K562 (cell line): ENCODE measurements around the gene AZGP1. TPM values are rescaled to one million over a fixed set of nuclear protein-coding genes. Genes with fewer than 3 reads are reported as not detected.

Experiments
- ATAC-seq: fragments of 200-7000 bp; cut with Tn5 transposase; 3 replicates; pipeline ENCODE4 v1.9.1; 2020; ENCODE audit warnings: moderate library complexity
- BruUV-seq: library from RNA; stranded (reverse); fragments of 400-500 nt; replicated peaks from 2 replicates; lab custom pipeline; 2021; lab: Mats Ljungman, UMichigan
- CTCF ChIA-PET: fragments of 300-600 bp; formaldehyde crosslinking; extraction: SDS; loops from one replicate; lab custom pipeline; 2021; ENCODE audit warnings: low intra/inter-chr PET ratio; lab: Yijun Ruan, JAX
- POLR2A ChIA-PET: fragments of 300-600, 350-650 bp; sonication (Branson Sonifier 250); formaldehyde crosslinking; extraction: SDS; loops from one replicate; lab custom pipeline; 2021; ENCODE audit warnings: antibody characterized with exemption, inconsistent platforms; lab: Yijun Ruan, JAX
- DNase-seq, 4 experiments: peaks; one replicate each; pipeline versions ENCODE4 v3.0.0 to v3.0.0-alpha.2; 2011 to 2018; ENCODE audit warnings: low spot score in 3 of 4, mixed read lengths in 3 of 4; ENCODE audit errors: extremely low read depth in 1 of 4
- FAIRE-seq: peaks from 2 replicates; lab custom pipeline; 2011; peaks lifted over from hg19 to GRCh38; lab: Jason Lieb, UNC
- H2AFZ ChIP-seq: 2 replicates; pipeline ENCODE4 v1.6.0; 2011; ENCODE audit warnings: low read depth, low read length, control low read depth, inconsistent platforms
- H3K27ac ChIP-seq: fragments of 200-600 bp; 3 replicates; pipeline ENCODE4 v1.8.0; 2011; ENCODE audit warnings: low read depth, mild to moderate bottlenecking, control low read depth, inconsistent platforms, low read length, moderate library complexity, mixed read lengths; ENCODE audit errors: extremely low read depth
- H3K27me3 ChIP-seq, 2 experiments: fragments of 300-600 bp in 1 of 2; 2 replicates in 1 of 2; 3 replicates in 1 of 2; pipeline versions ENCODE4 v1.6.0 to v1.8.0; 2011; ENCODE audit warnings: inconsistent platforms in 2 of 2, low read length in 2 of 2, mild to moderate bottlenecking in 1 of 2, mixed read lengths in 1 of 2, moderate library complexity in 1 of 2; ENCODE audit not compliant: control insufficient read depth in 2 of 2, insufficient read depth in 2 of 2
- H3K36me3 ChIP-seq: fragments of 300-600 bp; 3 replicates; pipeline ENCODE4 v1.8.0; 2011; ENCODE audit warnings: mild to moderate bottlenecking, low read length, inconsistent platforms; ENCODE audit not compliant: control insufficient read depth, insufficient read depth
- H3K4me1 ChIP-seq, 2 experiments: fragments of 200-600 bp in 1 of 2; replicated peaks in 1 of 2; 2 replicates in 1 of 2; 3 replicates in 1 of 2; pipeline versions ENCODE4 v1.5.1 to v1.8.0; 2011; ENCODE audit warnings: inconsistent platforms in 2 of 2, low read length in 2 of 2, mild to moderate bottlenecking in 1 of 2, mixed read lengths in 1 of 2, moderate library complexity in 1 of 2; ENCODE audit not compliant: control insufficient read depth in 2 of 2, insufficient read depth in 2 of 2
- H3K4me2 ChIP-seq: 2 replicates; pipeline ENCODE4 v1.6.1; 2011; ENCODE audit warnings: low read length, control low read depth, inconsistent platforms, mixed read lengths; ENCODE audit not compliant: insufficient read depth
- H3K4me3 ChIP-seq: fragments of 200-600 bp; sonication (generic), shearing (Covaris generic); 2 replicates; pipeline ENCODE4 v1.5.1; 2016; ENCODE audit warnings: control low read depth, inconsistent platforms
- H3K79me2 ChIP-seq: fragments of 200-600 bp; 3 replicates; pipeline ENCODE4 v1.8.0; 2011; ENCODE audit warnings: low read length, inconsistent platforms; ENCODE audit not compliant: control insufficient read depth, insufficient read depth
- H3K9ac ChIP-seq, 2 experiments: 2 replicates each; pipeline versions ENCODE4 v1.6.0 to v1.6.1; 2011; ENCODE audit warnings: low read depth in 2 of 2, low read length in 2 of 2, control low read depth in 1 of 2, inconsistent platforms in 1 of 2, mild to moderate bottlenecking in 1 of 2, mixed read lengths in 1 of 2; ENCODE audit not compliant: insufficient read depth in 1 of 2
- H3K9me1 ChIP-seq: one replicate; pipeline ENCODE4 v1.6.0; 2011; ENCODE audit warnings: inconsistent platforms, mild to moderate bottlenecking, low read length, moderate library complexity; ENCODE audit not compliant: control insufficient read depth, insufficient read depth
- H3K9me3 ChIP-seq: replicated peaks from 2 replicates; pipeline ENCODE4 v1.5.1; 2011; ENCODE audit warnings: low read depth, low read length, inconsistent platforms; ENCODE audit not compliant: control insufficient read depth, insufficient read depth
- H4K20me1 ChIP-seq: replicated peaks from 2 replicates; pipeline ENCODE4 v1.6.1; 2011; ENCODE audit warnings: low read length, inconsistent platforms, mixed read lengths; ENCODE audit not compliant: control insufficient read depth, insufficient read depth
- BCOR ChIP-seq: fragments of 450-650 bp; IDR thresholded peaks from 2 replicates; pipeline ENCODE4 v1.6.1; 2016
- PML ChIP-seq: IDR thresholded peaks from 2 replicates; pipeline ENCODE4 v1.6.1; 2012; ENCODE audit warnings: low read length, inconsistent platforms
- POU5F1 ChIP-seq: fragments of 150-350 bp; IDR thresholded peaks from 2 replicates; pipeline ENCODE4 v1.6.1; 2014; ENCODE audit warnings: borderline replicate concordance, low read length, low read depth, mild to moderate bottlenecking; ENCODE audit not compliant: partially characterized antibody
- RBM25 ChIP-seq: fragments of 200-400 bp; formaldehyde crosslinking; IDR thresholded peaks from 2 replicates; pipeline ENCODE4 v1.6.1; 2018; ENCODE audit warnings: low read length, low read depth, moderate library complexity; ENCODE audit not compliant: severe bottlenecking
- RCOR1 ChIP-seq, 2 experiments: IDR thresholded peaks; 2 replicates each; pipeline ENCODE4 v1.6.1; 2012; ENCODE audit warnings: low read depth in 2 of 2, low read length in 2 of 2, borderline replicate concordance in 1 of 2, improper control_type of control experiment in 1 of 2
- U2AF1 ChIP-seq: fragments of 200-400 bp; formaldehyde crosslinking; optimal IDR thresholded peaks from 2 replicates; pipeline ENCODE3; 2017; ENCODE audit warnings: mild to moderate bottlenecking, low read depth, low read length, moderate library complexity
- ZKSCAN3 ChIP-seq: fragments of 250-450 bp; sonication (Bioruptor Pico); IDR thresholded peaks from 2 replicates; pipeline ENCODE4 v1.4.0; 2020
- WGBS: fragments of 100-300 bp; shearing (Covaris generic); methylation state at CpG from one replicate; pipeline ENCODE4 v1.1.6; 2016; ENCODE audit warnings: low coverage, mixed read lengths; ENCODE audit not compliant: insufficient coverage; ENCODE audit errors: missing lambda C conversion rate; 5-methylcytosine and 5-hydroxymethylcytosine counted together
- in situ Hi-C: fragments of 300-500 bp; cut with MboI; formaldehyde crosslinking; loops from 4 replicates; pipeline ENCODE4 v1.15.0; 2018; ENCODE audit warnings: inconsistent platforms, mixed read lengths
- intact Hi-C: fragments of 100-400 bp; cut with micrococcal nuclease; formaldehyde crosslinking; loops from 2 replicates; pipeline ENCODE4 v1.14.2; 2022
- polyA plus RNA-seq, 8 experiments: library from polyadenylated mRNA; depleted of rRNA in 4 of 8; stranded (reverse) in 5 of 8; unstranded in 3 of 8; fragments of >200 nt; fragmentation: Nextera tagmentation in 2 of 8; fragmentation: Illumina TruSeq in 1 of 8; extraction: Ambion mirVana in 2 of 8; extraction: Trizol in 1 of 8; gene quantifications; 2 replicates each; pipeline versions ENCODE4 v1.2.1 to v1.2.3, GENCODE V29; 2011 to 2014; ENCODE audit warnings: inconsistent platforms in 1 of 8, missing spikeins in 1 of 8
- total RNA-seq, 7 experiments: library from RNA; depleted of rRNA in 6 of 7; stranded (reverse); fragments of >200 nt in 6 of 7; fragmentation: Illumina TruSeq in 2 of 7; extraction: Trizol in 2 of 7; gene quantifications; 2 replicates each; pipeline versions ENCODE4 v1.2.1 to v1.2.3, GENCODE V29; 2011 to 2021; ENCODE audit warnings: low replicate concordance in 1 of 7

The AZGP1 gene
- total and polyA plus RNA-seq, 9 of the 15 experiments (the other 6 are each of a cell fraction or from before 2014, with no cell fraction given): 0.18 to 0.53 TPM; not detected in 7

DNA sequence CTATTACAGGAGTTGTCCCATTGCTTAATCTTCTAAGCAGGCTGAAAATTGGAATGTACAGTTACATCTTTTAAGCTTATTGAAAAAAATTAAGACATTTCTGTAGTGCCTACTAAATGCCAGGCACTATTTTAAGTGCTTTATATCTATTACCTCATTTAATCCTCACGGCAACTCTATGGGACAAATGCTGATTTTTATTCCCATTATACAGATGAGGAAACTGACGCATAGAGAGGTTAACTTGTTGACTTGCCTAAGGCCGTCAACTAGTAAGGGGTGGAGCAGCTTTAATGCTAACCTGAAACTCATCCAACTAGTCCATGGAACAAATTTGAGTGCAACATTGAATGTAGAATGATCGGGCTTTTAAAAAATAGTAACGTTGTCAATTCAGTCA, 42.0 kb upstream of the AZGP1 start:
- H3K9me3 ChIP-seq: no peaks in the 10 kb centered on the region
- H3K27ac ChIP-seq: no peak overlapping the region
- no peaks in the 10 kb centered on the region for H3K9me1 ChIP-seq
- intact Hi-C loops (no loop called here), in situ Hi-C loops (no loop called here)
- TF ChIP-seq RCOR1 (IDR thresholded peaks at IDR 0.05; ENCODE audit: borderline replicate concordance in 1 of 2, low read depth in 2 of 2, low read length in 2 of 2): peak in 1 of 2 experiments; percentile 26; a peak in 1 of 4 replicates
- no peak for TF ChIP-seq POU5F1
- TF ChIP-seq RBM25: peak; percentile 83
- TF ChIP-seq BCOR: peak; percentile 38; the same call in 1 of the 2 replicates
- no peak for DNase-seq
- H3K4me2 ChIP-seq: no peak overlapping the region
- H3K36me3 ChIP-seq: peaks cover 39% of the 10 kb centered on the region
- H3K4me1 ChIP-seq: peaks cover 12 to 13% of the 10 kb centered on the region in 2 experiments; a peak in 3 of 5 replicates
- H4K20me1 ChIP-seq: peaks cover 17% of the 10 kb centered on the region
- H3K79me2 ChIP-seq: peaks cover 69% of the 10 kb centered on the region
- no peak overlapping the region for H3K4me3 ChIP-seq
- no peak overlapping the region for H2AFZ ChIP-seq
- WGBS: 96% methylated on average over 5 of the region's 5 CpGs
- H3K9ac ChIP-seq: no peak overlapping the region
- BruUV-seq: no TSS peak
- FAIRE-seq: no peak
- ATAC-seq: no peak
- ChIA-PET POLR2A (interaction anchor here (0.8 to 2.0 kb wide), 3 partner anchors 11 to 33 kb away, joined by 3 to 6 read pairs (median 4); no protein-coding TSS in a partner anchor), CTCF (no interaction called here)
- no peaks in the 10 kb centered on the region for H3K27me3 ChIP-seq

DNA sequence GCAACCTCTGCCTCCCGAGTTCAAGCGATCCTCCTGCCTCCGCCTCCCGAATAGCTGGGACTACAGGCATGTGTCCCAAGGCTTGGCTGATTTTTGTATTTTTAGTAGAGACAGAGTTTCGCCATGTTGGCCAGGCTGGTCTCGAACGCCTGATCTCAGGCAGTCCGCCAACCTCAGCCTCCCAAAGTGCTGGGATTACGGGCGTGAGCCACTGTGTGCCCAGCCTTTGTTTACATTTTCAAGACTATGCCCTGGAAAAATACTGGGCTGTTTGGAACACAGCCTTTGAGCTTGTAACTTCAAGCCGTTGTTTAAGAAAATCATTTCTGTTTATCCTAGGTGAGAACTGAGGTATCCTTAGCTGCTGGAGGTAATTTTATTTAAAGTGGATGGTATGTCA, 41.5 kb upstream of the AZGP1 start:
- no peaks in the 10 kb centered on the region for H3K9me1 ChIP-seq
- peaks cover 34% of the 10 kb centered on the region for H3K36me3 ChIP-seq
- FAIRE-seq (no peak), ATAC-seq (no peak), DNase-seq (no peak)
- in situ Hi-C loops: no loop called here
- peaks cover 16 to 17% of the 10 kb centered on the region in 2 experiments; a peak in 4 of 5 replicates for H3K4me1 ChIP-seq
- H3K4me3 ChIP-seq: no peak overlapping the region
- H3K9me3 ChIP-seq: no peaks in the 10 kb centered on the region
- H3K79me2 ChIP-seq: peaks cover 64% of the 10 kb centered on the region
- H3K27me3 ChIP-seq: no peaks in the 10 kb centered on the region
- no peak overlapping the region for H2AFZ ChIP-seq
- H4K20me1 ChIP-seq: peaks cover 17% of the 10 kb centered on the region
- no peak for TF ChIP-seq U2AF1
- no peak for TF ChIP-seq ZKSCAN3
- 0 out of 2 replicates have a peak, but pooled peaks have one; percentile 2 for TF ChIP-seq PML
- 92% methylated on average over 11 of the region's 11 CpGs for WGBS
- H3K9ac ChIP-seq: no peak overlapping the region
- CTCF ChIA-PET: interaction anchor here (1.5 kb wide), 1 partner anchor 65 kb away, joined by 3 read pairs; the partner anchor contains the start of gene ZNF3
- H3K27ac ChIP-seq: no peak overlapping the region
- no peak overlapping the region for H3K4me2 ChIP-seq
- no TSS peak for BruUV-seq
- intact Hi-C loops: no loop called here
- POLR2A ChIA-PET: interaction anchor here (0.6 to 2.0 kb wide), 10 partner anchors 9 to 444 kb away, joined by 3 to 6 read pairs (median 4); no protein-coding TSS in a partner anchor
